ENCODE data around the gene CACYBP.
"Not testable (repeated sequence)": the region's sequence is repeated elsewhere in the genome, so short reads cannot be mapped to it uniquely, and the experiment has no call there.

CACYBP gene

DNA sequence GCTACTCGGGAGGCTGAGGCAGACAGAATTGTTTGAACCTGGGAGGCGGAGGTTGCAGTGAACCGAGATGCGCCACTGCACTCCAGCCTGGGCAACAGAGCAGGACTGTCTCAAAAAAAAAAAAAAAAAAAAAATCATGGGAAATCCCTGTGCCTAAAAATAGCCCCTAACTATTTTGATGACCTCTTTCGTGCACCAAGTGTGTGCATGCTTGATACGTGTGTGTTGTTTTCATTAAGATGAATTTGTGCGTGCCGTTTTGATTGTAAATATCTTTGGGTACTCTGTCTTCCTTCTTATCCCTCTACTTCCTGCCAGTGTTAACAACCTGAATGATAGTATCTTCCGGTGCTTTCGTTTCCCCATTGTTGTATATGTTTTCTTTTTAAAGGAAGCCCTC, 9.8 kb downstream of the CACYBP start:
- no peak for DNase-seq (ENCODE audit: low spot score)

DNA sequence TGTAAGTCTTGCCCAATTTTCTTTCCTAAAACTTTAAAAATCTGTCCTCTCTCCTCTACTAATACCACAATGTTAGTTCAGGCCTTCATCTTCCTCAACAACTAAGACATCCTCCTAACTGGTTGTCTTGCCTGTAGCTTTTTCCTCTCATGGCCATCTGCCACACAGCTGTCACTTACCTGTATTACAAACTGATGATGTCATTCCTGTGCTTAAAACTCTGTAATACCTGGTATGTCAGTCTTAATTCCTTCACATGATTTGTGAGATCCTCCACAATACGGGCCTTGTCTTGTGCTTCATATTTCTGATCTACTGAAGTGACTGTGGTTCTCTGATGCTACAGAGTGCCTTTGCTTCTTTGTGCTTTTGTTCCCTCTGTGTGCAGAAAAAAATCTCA, 13.7 kb downstream of the CACYBP start:
- no peak for DNase-seq (ENCODE audit: low spot score)

DNA sequence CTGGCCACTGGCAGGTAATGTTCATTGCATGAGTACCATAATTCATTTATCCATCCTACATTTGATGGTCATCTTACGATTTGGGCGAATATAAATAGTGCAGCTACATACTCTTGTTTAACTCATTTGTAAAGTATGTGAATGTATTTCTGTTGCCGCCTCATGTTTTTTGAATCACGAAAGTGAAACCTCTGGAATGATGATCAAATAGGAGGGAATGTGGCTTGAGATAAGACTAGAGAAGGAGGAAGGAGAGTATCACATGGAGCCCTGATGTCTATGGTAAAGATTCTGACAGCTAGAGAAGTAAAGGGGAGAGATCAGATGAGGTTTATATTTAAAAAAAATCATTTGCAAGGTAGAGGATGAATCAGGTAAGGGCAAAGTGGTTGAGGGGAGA, 15.5 kb downstream of the CACYBP start:
- DNase-seq (ENCODE audit: low spot score): no peak

DNA sequence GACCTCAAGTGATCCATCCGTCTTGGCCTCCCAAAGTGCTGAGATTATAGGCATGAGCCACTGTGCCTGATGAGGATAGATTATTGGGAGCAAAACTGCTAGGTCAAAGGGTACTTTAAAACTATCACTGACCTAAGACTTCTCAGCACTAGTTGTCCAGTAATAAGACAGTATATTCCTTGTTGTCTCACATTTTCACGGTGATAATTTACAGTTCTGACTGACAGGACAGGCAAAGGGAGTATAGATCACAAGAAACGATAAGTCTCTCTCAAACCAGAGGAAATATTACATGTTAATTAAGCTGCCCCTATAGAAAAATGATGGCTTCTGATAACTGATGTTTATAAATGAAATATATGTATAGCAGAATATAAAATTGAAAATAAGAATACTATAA, 19.8 kb downstream of the CACYBP start:
- DNase-seq (ENCODE audit: low spot score): no peak

DNA sequence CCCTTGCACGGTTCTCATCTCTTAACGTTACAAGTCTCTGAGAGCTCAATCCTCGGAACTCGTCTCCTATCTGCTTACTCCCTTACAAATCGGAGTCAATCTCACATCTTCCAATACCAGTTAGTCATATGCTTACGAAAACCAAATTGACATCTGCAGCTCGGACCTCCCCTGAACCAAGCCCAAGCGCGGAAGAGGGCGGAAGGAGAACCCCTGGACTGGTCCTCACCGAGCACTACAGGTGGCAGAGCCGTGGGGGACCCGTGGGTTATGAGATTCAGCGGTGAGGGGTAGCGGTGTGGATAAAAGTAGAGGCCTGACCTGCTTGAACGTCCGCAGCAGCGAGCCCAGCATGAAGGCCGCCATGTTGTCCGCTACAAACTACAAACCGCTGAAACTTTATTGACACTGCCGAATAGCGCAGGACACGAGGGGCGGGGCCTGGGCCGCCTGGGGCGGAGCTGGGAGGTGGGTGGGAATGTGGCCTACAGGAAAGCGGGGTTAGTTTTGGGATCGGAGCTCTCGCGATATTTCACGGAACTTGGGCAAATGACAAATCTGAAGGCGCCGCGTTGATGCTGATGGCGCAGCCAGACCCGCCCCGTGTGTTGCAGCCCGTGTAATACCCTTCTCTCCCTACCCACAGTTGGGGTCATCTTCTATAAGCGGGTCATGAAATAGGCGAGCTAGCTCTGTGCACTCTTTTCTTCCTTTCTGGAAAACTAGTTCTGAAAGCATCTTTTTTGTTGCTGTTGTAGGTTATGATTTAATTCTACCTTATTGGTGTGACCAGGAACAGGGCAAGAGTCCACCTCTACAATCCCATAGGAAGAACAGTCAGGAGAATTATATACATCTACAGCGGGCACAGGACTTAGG, 23.5 kb downstream of the CACYBP start, which contains the start of gene MRPS14:
Gene MRPS14 (minus strand): TSS at position 383 of the 879 bp plus-strand sequence. CDS start 17 bp downstream, at position 366.
- peak; percentile 98 for DNase-seq (ENCODE audit: low spot score)

DNA sequence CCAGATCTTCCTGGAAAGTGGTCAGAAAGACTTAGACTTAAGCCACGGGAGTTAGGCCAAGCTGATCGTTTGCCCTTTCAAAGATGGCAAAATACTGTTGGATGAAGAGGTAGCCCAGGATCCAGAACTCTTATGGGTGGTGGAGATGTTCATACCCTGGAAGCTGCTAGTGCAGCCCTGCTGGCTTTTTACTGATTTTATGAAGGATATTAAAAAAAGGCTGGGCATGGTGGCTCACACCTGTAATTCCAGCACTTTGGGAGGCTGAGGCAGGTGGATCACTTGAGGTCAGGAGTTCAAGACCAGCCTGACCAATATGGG, 24.1 kb downstream of the CACYBP start:
- not testable (repeated sequence) for DNase-seq (ENCODE audit: low spot score)

DNA sequence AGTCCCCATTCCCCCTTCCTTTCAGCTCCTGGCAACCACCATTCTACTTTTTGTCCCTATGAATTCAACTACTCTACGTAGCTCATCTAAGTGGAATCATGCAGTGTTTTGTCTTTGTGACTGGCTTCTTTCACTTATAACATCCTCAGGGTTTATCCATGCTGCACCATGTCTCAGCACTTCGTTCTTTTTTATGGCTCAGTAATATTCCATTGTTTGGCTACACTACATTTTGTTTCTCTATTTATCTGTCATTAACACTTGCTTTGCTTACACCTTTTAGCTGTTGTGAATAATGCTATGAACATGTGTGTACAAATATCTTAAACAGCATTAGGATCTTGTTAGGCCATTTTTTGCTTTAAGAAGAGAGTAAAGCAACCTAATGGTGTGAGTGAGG, 25.0 kb downstream of the CACYBP start:
- no peak for DNase-seq (ENCODE audit: low spot score)

DNA sequence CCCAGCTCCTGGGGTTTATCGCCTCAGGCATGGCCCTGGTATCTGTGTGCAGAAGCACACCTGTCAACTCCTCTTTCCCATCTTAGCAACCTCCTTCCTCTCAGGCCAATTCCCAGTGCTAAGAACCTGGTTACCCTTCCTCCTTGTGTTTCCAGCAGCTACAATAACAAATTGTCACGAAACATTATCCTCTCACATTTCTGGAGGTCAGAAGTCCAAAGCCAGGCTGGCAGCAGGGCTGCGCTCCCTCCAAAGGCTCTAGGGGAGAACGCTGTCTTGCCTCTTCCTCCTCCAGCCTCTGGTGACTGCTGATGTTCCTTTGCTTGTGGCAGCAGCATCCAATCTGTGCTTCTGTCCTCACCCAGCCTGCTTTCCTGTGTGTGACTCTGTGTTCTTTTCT, 34.2 kb downstream of the CACYBP start:
- no peak for DNase-seq (ENCODE audit: low spot score)

DNA sequence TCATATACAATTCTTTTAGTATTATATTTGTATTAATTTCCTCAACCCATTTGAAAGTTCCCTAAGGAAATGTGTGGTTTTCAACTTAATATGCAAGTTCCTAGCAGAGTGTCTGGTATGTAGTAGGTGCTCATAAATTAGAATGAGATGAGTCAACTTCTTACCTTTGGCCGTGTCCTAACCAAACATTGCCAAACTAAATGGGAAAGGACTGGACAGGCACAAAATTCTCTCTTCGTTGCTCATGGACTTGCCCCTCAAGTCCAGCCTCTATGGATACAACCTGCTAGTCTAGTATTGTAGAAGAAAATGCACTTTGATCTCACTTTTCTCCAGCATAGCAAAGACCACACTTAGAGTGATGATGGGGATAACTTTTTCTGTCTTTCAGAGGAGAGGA, 35.0 kb downstream of the CACYBP start:
- DNase-seq (ENCODE audit: low spot score): no peak

DNA sequence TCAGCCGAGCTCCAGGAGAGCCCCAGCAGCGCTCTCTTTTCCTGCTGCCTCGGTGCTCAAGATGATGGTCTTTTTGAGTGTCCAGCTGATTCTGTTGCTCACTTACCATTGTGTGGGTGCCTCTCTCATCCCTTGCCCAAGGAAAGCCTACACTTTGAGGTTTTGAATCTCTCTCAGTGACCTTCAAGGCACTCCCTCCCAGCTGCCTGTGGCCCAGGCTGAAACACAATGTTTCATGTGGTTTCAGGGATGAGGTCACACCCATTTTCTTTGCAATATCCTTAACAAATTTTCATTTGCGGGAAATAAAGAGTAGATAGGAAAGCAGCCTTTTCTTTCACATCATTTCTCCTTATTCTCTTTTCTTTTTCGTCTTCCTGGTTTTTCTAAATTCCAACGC, 36.1 kb downstream of the CACYBP start:
- DNase-seq (ENCODE audit: low spot score): no peak

DNA sequence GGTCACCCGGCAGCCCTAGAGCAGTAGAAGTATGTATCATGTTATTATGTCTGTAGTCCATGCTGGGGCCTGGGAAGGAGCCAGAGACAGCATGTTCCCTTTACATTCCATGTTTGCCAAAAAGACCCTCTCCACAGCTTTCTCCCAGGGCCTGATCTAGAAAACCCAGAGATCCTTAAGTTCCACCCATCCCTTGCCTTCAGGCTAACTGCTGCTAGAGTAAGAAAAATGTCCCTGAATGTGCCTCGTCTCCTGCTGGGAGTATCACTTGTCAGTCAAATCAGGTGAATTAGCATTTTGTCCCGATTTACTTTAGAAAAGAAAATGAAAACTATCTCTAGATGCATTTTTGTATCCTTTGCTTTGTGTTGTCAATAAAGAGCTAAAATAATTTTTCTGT, 36.7 kb downstream of the CACYBP start:
- no peak for DNase-seq (ENCODE audit: low spot score)

DNA sequence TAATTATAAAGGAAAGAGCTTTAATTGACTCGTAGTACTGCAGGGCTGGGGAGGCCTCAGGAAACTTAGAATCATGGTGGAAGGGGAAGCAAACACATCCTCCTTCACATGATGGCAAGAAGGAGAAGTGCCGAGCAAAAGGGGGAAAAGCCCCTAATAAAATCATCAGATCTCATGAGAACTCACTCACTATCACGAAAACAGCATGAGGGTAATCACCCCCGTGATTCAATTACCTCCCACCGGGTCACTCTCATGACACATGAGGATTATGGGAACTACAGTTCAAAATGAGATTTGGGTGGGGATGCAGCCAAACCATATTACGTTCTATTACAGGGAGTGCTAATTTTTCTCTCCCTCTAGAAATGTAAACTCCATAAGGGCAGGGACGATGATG, 37.7 kb downstream of the CACYBP start:
- DNase-seq (ENCODE audit: low spot score): no peak

DNA sequence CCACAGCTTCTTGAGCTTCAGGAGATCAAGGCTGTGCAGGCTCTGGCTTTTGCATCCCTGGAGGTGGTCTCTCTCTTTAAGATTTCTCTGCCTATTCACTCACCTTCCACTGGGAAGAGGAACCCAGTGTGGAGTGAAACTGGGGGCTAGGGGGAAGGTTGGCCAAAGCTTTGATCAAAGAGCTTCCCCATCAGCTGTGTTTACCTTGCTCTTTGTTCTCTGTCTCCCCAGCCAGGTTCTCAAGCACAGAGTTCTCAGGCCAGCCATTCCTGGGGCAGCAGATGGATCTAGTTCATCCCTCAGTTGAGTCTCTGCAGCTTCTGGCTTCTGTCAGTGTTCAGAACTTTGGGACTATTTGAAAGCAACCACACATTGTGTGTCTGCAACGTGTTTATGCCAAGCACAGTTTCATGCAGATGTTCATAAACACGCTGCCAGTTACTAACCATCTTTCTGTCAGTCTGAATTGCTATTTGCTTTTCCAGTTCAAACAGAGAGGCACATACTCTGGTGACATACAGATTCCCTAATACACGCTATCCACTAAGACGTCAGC, 40.7 kb downstream of the CACYBP start:
- DNase-seq (ENCODE audit: low spot score): no peak

DNA sequence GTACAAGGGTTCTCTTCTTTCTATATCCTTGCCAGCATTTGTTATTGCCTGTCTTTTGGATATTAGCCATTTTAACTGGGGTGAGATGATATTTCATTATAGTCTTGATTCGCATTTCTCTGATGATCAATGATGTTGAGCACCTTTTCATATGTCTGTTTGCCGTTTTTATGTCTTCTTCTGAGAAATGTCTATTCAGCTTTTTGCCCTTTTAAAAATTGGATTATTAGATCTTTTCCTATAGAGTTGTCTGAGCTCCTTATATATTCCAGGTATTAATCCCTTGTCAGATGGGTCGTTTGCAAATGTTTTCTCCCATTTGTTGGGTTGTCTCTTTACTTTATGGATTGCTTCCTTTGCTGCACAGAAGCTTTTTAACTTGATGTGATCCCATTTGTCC, 42.9 kb downstream of the CACYBP start:
- DNase-seq (ENCODE audit: low spot score): no peak

DNA sequence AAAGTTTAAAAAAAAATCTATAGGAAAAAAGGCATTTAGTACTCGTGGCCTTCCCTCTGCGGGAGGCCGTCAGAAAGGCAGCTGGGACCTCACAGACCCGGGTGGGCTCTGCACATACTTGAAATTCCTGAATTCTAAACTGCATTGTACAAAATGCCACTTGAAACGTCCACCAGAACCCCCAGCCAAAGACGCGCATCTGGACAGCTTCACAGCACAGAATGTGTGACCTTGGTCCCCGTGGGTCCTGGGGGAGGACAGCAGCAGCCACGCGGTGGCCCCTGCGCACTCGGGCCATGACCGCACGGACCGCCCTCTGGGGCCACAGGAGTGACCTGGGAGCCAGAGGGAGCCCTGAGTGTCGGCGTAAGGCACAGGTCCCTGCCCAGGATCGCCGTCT, 44.1 kb downstream of the CACYBP start:
- peak; percentile 55 for DNase-seq (ENCODE audit: low spot score)

DNA sequence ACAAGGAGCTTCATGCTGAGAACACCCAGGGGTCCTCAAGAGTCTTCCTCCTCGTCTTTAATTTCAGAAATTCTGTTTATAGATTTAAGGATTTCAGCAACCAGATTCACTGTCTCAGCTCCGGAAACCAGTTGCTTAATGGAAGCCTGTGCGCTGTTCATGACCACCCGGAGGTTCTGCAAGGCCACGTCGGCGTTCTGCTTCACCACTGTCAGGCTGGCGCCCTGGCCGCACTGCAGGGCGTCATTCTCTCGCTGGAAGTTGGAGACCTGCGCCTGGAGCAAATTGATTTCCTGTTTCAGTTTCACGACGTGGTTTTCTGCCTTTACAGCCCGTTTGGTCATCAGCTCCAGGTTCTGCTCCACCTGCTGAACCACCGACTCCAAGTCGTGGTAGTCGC, 44.8 kb downstream of the CACYBP start:
- DNase-seq (ENCODE audit: low spot score): not testable (repeated sequence)

DNA sequence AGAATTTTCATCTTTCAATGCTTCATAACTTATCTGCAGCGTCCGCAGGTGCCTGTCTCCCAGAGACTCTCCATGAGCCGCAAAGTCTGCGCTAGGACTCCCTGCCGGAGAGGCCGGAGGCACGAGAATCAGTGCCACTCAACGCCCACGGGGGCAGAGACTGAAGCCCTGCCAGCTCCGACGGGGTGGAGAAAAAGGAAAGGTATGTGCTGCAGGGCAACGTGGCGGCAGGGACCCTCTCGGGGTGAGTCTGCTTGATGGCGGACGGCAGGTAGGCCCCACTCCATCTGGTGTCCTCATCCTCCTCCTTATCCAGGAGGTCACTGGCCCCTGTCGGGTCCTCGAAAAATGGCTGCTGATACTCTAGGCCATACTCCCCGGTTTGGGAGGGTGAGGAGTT, 45.4 kb downstream of the CACYBP start:
- DNase-seq (ENCODE audit: low spot score): no peak

DNA sequence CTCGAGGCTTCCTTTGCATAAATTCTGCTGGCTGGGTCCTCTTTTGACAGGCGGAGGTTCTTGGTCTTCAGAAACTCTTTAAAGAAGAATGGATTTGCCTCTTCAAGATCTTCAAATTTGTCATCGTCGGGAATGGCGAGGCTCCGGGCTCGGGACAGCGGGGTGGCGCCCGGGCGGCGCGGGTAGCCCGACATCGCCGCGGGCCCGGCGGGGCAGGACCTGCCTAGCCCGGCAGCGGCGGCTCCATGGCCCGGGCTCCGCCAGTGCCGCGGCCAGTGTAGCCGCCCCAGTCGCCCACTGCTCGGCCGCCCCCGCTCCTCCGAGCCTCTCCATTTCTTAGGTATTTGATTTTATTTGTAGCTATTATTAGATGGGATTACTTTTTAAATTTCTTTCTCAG, 45.8 kb downstream of the CACYBP start:
- DNase-seq (ENCODE audit: low spot score): no peak

DNA sequence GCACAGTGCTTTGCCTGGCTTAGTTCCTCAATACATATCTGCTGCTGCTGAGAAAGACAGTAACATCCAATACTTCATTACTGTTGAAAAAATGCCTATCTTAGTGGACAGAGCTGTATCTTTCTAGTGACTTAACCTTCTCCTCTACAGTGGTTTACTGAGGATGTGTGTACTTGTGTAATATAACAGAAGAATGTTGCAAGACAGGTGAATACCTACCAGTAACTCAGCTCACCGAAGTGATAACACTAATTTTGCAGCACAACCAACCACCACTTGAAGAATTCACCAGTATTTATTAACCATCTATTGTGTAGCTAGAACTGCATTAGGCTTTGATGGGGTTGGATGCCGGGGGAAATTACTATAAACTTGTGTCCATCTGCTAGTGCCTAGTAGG, 51.2 kb downstream of the CACYBP start:
- DNase-seq (ENCODE audit: low spot score): no peak

DNA sequence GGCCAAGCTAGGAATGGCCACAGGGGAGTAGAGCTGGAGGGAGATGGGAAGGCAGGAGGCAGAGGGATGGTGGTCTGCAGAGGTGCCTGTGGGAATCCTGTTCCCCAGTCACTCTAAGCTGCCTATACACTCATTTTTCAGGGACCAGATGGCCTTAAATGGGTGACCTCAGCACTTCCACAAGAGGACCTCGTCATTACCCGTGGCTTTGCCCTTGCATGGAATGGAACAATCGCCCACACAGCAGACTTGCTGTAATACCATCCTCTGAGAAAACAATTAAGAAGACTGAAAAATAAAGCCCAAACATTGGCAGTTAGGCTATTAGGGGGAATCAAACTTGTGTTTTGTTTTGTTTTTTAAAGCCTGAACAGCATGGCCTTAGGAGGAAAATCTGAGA, 55.0 kb downstream of the CACYBP start:
- DNase-seq (ENCODE audit: low spot score): no peak
